Measurements from ENCODE around the gene DAD1.

DNA sequence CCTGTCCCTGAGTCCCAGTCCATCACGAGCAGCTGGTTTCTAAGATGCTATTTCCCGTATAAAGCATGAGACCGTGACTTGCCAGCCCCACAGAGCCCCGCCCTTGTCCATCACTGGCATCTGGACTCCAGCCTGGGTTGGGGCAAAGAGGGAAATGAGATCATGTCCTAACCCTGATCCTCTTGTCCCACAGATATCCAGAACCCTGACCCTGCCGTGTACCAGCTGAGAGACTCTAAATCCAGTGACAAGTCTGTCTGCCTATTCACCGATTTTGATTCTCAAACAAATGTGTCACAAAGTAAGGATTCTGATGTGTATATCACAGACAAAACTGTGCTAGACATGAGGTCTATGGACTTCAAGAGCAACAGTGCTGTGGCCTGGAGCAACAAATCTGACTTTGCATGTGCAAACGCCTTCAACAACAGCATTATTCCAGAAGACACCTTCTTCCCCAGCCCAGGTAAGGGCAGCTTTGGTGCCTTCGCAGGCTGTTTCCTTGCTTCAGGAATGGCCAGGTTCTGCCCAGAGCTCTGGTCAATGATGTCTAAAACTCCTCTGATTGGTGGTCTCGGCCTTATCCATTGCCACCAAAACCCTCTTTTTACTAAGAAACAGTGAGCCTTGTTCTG is 41.6 kb downstream of the DAD1 start:
- TF ChIP-seq, protein P1, sequence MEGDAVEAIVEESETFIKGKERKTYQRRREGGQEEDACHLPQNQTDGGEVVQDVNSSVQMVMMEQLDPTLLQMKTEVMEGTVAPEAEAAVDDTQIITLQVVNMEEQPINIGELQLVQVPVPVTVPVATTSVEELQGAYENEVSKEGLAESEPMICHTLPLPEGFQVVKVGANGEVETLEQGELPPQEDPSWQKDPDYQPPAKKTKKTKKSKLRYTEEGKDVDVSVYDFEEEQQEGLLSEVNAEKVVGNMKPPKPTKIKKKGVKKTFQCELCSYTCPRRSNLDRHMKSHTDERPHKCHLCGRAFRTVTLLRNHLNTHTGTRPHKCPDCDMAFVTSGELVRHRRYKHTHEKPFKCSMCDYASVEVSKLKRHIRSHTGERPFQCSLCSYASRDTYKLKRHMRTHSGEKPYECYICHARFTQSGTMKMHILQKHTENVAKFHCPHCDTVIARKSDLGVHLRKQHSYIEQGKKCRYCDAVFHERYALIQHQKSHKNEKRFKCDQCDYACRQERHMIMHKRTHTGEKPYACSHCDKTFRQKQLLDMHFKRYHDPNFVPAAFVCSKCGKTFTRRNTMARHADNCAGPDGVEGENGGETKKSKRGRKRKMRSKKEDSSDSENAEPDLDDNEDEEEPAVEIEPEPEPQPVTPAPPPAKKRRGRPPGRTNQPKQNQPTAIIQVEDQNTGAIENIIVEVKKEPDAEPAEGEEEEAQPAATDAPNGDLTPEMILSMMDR (IDR thresholded peaks at IDR 0.05; ENCODE audit: low read depth, low read length) = no peak
- no peak for TF ChIP-seq EZH2phosphoT487 (IDR thresholded peaks at IDR 0.05; ENCODE audit: low read depth)
